Omental fat pad (tissue), 4 donors: ENCODE measurements around the gene FSIP1. TPM values are rescaled to one million over a fixed set of nuclear protein-coding genes. Genes with fewer than 3 reads are reported as not detected.

Experiments
- ATAC-seq: fragments of 150-250 bp; one replicate; pipeline ENCODE4 v1.9.1; 2016; ENCODE audit warnings: mild to moderate bottlenecking, moderate library complexity; ENCODE audit not compliant: low FRiP score
- DNase-seq: peaks from one replicate; pipeline ENCODE4 v3.0.0-alpha.2; 2019; ENCODE audit warnings: low spot score
- CTCF ChIP-seq, 3 donors: fragments of 450-650 bp; IDR thresholded peaks; one replicate each; pipeline ENCODE4 v1.5.1; 2016 to 2017; ENCODE audit warnings: antibody characterized with exemption in 3 of 3, mild to moderate bottlenecking in 3 of 3, moderate library complexity in 2 of 3
- total RNA-seq, 4 donors: library from RNA; depleted of rRNA; stranded (reverse); fragments of >200 nt; gene quantifications; one replicate each; pipeline ENCODE4 v1.1.0, GENCODE V29; 2016

Gene FSIP1
- total RNA-seq, 4 donors from 2014 or later, result 0.32 to 0.48 (median 0.41) TPM

GRCh38 chr15:39613861-39614260 is 168.8 kb downstream of the FSIP1 start:
- DNase-seq, result no peak
- TF ChIP-seq CTCF (IDR thresholded peaks at IDR 0.05), result no peak
- ATAC-seq, result no peak

GRCh38 chr15:39613271-39613670 is 169.4 kb downstream of the FSIP1 start:
- ATAC-seq (no peak), DNase-seq (no peak)
- TF ChIP-seq CTCF (IDR thresholded peaks at IDR 0.05), result no peak

- DNase-seq (no peak), ATAC-seq (no peak)
- TF ChIP-seq CTCF (IDR thresholded peaks at IDR 0.05), result no peak
Measured at GRCh38 chr15:39610665-39611064, 172.0 kb downstream of the FSIP1 start.

- no peak for DNase-seq
- ATAC-seq, result no peak
- TF ChIP-seq CTCF (IDR thresholded peaks at IDR 0.05), result no peak
Measured at GRCh38 chr15:39609166-39609916, 173.3 kb downstream of the FSIP1 start.

DNA sequence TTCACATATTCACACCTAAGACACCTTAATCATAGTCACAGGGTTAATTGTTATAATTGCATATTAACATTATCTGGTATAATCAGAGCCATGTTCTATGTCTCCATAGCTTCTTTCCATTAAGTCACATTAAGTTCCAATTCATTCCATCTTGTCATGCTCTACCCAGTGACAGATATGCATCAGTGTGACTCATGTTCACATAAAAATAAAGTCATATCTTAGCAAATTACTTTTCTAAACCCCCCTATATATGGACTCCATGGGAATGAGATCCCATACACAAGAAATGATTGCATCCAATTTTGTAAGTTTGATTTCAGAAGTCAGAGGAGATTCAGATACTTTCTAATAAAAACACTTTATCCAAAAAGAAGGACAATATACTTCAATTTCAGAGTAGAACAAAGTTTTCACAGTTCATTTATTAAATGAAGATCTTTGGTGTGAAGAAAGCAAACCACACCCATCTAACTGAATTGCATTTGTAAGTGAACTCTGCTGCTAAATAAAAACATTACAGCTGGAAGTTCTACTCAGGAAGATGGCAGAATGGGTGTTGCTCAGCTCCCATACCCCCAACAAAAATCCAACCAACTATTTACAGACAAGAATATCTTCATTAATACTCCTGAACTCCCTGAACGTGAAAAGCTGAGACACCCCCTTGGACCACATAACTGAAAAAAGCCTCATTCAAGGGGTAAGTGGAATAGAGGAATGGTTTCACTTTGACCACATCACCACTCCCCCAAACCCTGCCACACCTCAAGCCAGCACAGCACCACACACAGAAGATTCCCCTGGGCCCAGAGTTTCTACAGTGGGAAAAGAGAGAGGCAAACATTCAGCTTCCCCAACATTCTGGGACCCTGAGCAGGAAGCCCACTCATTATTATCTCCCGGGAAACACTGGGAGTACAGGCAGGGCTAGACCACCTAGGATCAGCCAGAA is 174.2 kb downstream of the FSIP1 start:
- TF ChIP-seq CTCF (IDR thresholded peaks at IDR 0.05), result no peak
- ATAC-seq (no peak), DNase-seq (no peak)

GRCh38 chr15:39605146-39605545 is 177.5 kb downstream of the FSIP1 start:
- no peak for ATAC-seq

More at GRCh38 chr15:39605146-39605545, 177.5 kb downstream of the FSIP1 start:
- no peak for TF ChIP-seq CTCF (IDR thresholded peaks at IDR 0.05)
- DNase-seq, result no peak
